Ramos (cell line): Measurements from ENCODE around the gene HNRNPA2B1.
"Not testable (repeated sequence)": the region's sequence is repeated elsewhere in the genome, so short reads cannot be mapped to it uniquely, and the experiment has no call there.

Experiments used
- in situ Hi-C: fragments of 300-500 bp; cut with MboI; formaldehyde crosslinking; loops from one replicate; pipeline ENCODE4 v1.14.3; 2022; ENCODE audit warnings: low sequenced_read_pairs; ENCODE audit not compliant: unreplicated experiment

The HNRNPA2B1 gene

GRCh38 chr7:26198781-26199169 lies 1.8 kb downstream of the HNRNPA2B1 start:
- in situ Hi-C loops: no loop called here

- in situ Hi-C loops: no loop called here
Observed at GRCh38 chr7:26198133-26198780, 2.3 kb downstream of the HNRNPA2B1 start.

GRCh38 chr7:26197153-26198115 lies 3.1 kb downstream of the HNRNPA2B1 start:
- in situ Hi-C loops: no loop called here

- in situ Hi-C loops: no loop called here
Observed at GRCh38 chr7:26195867-26196657, 4.5 kb downstream of the HNRNPA2B1 start.

GRCh38 chr7:26195182-26195581 lies 5.4 kb downstream of the HNRNPA2B1 start:
- in situ Hi-C loops: no loop called here

- in situ Hi-C loops: not testable (repeated sequence)
Observed at GRCh38 chr7:26194764-26195163, 5.8 kb downstream of the HNRNPA2B1 start.

- in situ Hi-C loops: no loop called here
Observed at GRCh38 chr7:26193432-26194207, 6.9 kb downstream of the HNRNPA2B1 start.

GRCh38 chr7:26192485-26193087 lies 8.0 kb downstream of the HNRNPA2B1 start:
- in situ Hi-C loops: no loop called here

- in situ Hi-C loops: no loop called here
Observed at GRCh38 chr7:26191974-26192479, 8.5 kb downstream of the HNRNPA2B1 start.

GRCh38 chr7:26191233-26191973 lies 9.1 kb downstream of the HNRNPA2B1 start:
- in situ Hi-C loops: no loop called here

- in situ Hi-C loops: no loop called here
Observed at GRCh38 chr7:26190417-26190869, 10.1 kb downstream of the HNRNPA2B1 start.

- in situ Hi-C loops: no loop called here
Observed at GRCh38 chr7:26189697-26190096, 10.8 kb downstream of the HNRNPA2B1 start.

- in situ Hi-C loops: no loop called here
Observed at GRCh38 chr7:26188957-26189541, 11.5 kb downstream of the HNRNPA2B1 start.

- in situ Hi-C loops: no loop called here
Observed at GRCh38 chr7:26188206-26188956, 12.2 kb downstream of the HNRNPA2B1 start.

- in situ Hi-C loops: no loop called here
Observed at GRCh38 chr7:26187380-26188205, 13.0 kb downstream of the HNRNPA2B1 start.
